Left renal pelvis (tissue), 4 donors: ENCODE results near the gene NOXA1. TPM values are rescaled to one million over a fixed set of nuclear protein-coding genes. Genes with fewer than 3 reads are reported as not detected.
"Not testable (repeated sequence)": the region's sequence is repeated elsewhere in the genome, so short reads cannot be mapped to it uniquely, and the experiment has no call there.

Experiments
- DNase-seq, 4 donors: peaks; one replicate each; pipeline ENCODE4 v3.0.0-alpha.2; 2013; ENCODE audit warnings: low read depth in 4 of 4, low spot score in 3 of 4
- polyA plus RNA-seq, 4 donors: library from polyadenylated mRNA; unstranded; fragments of 120-200 nt; gene quantifications; one replicate each; pipeline ENCODE4 v1.2.1, GENCODE V29; 2013; ENCODE audit not compliant: insufficient read length in 4 of 4

The NOXA1 gene, protein sequence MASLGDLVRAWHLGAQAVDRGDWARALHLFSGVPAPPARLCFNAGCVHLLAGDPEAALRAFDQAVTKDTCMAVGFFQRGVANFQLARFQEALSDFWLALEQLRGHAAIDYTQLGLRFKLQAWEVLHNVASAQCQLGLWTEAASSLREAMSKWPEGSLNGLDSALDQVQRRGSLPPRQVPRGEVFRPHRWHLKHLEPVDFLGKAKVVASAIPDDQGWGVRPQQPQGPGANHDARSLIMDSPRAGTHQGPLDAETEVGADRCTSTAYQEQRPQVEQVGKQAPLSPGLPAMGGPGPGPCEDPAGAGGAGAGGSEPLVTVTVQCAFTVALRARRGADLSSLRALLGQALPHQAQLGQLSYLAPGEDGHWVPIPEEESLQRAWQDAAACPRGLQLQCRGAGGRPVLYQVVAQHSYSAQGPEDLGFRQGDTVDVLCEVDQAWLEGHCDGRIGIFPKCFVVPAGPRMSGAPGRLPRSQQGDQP
- polyA plus RNA-seq = 10 to 100 TPM in 1 of 4 donors, 1 to 10 TPM in 3; 2.5 to 10.9 (median 4.3) TPM

DNA sequence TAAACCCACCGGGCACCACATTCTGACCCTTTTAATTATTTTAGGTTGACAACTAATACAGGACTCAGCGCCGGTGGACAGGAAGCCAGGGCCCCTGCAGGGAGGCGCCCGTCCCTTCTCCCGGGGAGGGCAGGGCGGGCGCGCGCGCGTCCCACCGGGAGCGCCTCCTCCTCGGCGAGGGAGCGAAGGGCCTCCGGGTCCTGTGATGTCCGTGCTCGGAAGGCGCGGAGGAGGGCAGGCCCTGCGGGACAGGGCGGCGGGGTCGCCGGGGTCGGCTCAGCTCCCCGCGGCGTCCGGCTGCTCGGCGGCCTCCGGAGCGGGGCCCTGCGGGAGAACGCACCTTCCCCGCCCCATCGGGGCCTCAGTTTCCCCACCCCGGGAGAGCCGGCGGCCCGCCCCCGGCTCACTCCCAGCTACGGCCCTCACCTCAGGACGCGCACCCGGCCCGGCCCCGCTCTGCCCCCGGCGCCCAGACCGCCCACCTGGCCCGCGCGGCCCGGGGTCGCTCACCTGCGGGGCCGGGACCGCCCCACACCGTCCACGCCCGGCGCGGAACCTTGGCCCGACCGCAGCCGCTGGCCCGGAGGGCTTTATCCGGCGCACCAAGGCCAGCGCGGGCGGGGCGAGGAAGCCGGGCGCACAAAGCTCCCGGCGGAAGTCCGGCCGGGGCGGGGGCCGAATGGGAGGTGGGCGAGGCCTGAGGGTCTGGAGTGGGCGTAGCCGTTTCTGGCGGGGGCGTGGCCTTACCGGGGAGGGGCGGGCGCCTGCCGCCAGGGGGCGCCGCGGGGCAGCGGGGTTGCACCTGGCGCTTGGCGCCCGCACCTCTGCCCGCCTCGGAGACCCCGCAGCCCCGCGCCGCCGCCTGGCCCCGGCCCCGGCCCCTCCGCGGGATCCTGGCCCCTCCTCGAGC, at the start of gene NOXA1, which contains the start of gene EXD3:
TSS of gene NOXA1 (plus strand) at position 790 of the 910 bp plus-strand sequence. CDS start 137 bp downstream, outside the sequence.
TSS of gene EXD3 (minus strand) at position 559 of the 910 bp plus-strand sequence. CDS start 27,805 bp downstream, outside the sequence.
- DNase-seq = peak; percentile 55 to 81 (median 79)

- no peak for DNase-seq
Measured at GRCh38 chr9:137373611-137373980, 49.6 kb upstream of the NOXA1 start.

DNA sequence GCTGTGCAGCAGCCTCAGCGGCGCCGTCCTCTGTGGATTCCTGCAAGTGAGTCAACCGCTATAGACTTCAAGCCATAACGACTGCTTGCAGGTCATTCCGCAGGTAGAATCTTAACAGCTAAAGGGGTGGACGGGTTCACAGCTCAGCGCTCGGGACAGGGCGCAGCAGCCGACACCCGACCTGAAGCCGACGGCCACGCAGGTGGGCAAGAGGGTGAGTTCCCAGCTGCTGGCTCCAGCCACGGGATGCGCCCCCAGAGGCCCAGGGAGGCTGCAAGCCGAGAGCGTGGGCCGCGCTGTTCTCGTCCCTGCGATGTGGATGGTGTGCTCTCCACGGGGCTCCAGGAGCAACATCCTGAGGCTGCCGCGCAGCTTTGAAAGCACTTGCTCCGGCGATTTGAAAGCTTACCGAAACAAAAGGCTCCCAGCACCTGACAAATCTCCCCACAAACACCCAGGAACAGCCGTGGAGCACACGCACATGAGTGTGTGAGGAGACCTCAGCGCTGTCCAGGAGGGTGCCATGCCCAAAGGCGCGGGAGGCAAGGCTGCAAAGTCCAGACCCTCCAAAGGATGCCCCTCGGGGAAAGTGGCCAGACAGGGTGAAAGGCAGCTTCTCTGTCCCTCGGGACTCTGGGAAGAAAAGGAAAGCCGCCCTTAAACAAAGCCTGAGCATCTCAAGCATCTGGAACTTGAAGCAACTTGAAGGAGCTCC, 48.9 kb upstream of the NOXA1 start:
- no peak for DNase-seq

GRCh38 chr9:137375321-137376058, 47.7 kb upstream of the NOXA1 start:
- DNase-seq = no peak

DNA sequence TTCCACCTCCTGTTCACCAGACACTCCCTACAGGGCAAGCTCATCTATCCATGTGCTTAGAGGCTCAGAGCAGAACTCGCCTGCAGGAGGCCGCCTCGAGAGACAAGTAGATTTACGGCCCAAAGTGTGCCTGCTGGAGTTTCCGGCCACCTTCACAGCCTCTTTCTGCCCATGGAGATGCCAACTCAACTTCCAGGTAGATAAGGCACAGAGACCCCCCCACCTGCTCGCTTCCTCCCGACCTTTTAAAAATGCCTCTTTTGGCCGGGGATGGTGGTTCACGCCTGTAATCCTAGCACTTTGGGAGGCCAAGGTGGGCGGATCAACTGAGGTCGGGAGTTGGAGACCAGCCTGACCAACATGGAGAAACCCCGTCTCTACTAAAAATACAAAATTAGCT, 46.8 kb upstream of the NOXA1 start:
- no peak for DNase-seq

GRCh38 chr9:137378688-137379410, 44.3 kb upstream of the NOXA1 start:
- DNase-seq = not testable (repeated sequence)

DNA sequence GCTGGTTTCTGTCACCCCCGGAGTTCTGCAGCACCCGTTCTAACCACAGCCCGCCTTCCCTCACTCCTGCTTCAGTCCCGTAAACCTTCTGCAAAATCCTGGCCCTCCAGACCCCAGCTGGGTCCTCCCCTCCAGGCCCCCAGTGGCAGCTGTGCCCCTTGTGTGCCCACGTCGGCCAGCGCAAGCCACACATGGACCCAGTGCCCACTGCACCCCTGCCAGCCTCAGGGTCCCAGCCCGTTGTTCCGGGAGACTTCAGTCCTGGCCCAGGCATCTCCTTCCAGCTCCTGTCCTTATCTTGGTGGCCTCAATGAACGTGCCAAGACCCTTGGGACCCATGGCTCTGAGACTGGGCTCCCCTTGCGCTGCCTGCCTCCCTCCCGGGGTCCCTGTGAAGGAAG, 43.4 kb upstream of the NOXA1 start:
- DNase-seq = no peak

GRCh38 chr9:137380171-137380570, 43.0 kb upstream of the NOXA1 start:
- DNase-seq = no peak

DNA sequence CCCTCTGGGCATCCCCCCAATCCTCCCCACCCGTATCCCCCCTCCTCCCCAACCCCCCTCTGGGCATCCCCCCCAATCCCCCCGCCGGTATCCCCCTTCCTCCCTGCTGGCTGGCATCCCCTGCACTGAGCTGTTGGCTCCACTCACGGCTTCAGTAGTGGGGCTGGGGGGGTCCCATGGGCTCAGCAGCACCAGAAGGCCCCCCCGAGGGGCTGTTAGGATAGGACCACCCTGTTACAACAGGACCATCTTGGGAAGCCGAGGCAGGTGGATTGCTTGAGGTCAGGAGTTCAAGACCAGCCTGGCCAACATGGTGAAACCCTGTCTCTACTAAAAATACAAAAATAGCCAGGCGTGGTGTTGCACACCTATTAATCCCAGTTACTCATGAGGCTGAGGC, 42.6 kb upstream of the NOXA1 start:
- no peak for DNase-seq

DNA sequence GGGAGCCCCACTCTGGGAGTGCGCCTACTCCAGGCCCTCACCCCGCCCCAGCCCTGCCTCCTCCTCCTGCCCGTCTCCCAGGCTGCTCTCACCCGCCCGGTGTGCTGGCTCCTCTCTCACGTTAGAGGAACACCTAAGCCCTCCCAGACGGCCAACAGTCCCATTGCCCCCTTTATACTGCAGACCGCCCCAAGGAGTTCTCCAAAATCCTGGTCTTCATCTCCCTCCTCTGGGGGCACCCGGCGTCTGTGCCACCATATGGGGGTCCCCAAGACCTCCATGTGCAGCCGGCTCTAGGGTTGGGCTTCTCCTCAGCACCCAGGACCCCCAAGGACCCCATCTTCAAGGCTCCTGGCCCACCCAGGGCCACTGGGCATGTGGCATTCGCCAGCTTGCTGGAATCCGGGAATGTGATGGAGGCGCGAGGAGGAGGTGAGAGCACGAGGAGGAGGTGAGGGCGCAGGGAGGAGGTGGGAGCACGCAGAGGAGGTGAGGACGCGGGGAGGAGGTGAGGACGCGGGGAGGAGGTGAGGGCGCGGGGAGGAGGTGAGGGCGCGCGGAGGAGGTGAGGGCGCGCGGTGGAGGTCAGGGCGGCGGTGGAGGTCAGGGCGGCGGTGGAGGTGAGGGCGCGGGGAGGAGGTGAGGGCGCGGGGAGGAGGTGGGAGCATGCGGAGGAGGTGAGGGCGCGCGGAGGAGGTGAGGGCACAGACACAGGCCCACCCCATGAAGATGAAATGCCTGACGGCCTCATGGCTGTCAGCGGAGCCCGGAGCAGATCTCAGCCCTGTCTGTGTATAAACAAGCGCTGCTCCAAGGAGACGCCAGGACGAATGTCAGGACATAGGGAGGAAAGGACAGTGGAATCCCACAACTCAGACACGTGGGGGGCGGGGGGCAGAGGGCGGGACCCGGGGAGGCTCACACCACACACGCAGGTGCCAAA, 41.4 kb upstream of the NOXA1 start:
- no peak for DNase-seq

DNA sequence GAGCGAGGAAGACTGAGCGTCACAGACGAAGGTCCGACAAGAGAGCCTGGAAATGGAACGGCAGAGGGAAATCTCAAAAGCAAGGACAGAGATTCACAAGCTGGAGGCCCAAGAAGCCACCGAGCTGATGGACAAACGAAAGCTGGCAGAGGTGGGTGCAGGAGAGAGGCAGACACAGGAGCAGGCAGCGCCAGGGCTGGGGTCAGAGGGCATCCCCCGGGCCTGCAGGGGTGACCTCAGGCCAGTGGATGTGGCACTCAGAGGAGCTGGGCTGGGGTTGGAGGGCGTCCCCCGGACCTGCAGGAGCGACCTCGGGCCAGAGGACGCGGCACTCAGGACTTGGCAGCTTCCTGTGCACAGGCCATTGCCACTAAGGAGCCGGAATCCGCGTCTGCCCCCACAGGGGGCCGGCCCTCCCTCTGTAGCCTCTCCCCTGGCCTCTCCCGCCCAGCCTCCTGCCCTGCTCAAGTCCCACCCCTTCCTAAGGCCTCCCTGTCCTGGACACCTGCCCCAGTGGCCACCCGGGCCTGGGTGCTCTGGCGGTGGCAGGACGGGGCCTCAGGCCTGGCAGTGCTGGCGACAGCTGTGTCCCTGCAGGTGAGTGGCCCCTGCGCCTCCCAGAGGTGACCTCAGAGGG, 40.6 kb upstream of the NOXA1 start:
- DNase-seq = no peak

DNA sequence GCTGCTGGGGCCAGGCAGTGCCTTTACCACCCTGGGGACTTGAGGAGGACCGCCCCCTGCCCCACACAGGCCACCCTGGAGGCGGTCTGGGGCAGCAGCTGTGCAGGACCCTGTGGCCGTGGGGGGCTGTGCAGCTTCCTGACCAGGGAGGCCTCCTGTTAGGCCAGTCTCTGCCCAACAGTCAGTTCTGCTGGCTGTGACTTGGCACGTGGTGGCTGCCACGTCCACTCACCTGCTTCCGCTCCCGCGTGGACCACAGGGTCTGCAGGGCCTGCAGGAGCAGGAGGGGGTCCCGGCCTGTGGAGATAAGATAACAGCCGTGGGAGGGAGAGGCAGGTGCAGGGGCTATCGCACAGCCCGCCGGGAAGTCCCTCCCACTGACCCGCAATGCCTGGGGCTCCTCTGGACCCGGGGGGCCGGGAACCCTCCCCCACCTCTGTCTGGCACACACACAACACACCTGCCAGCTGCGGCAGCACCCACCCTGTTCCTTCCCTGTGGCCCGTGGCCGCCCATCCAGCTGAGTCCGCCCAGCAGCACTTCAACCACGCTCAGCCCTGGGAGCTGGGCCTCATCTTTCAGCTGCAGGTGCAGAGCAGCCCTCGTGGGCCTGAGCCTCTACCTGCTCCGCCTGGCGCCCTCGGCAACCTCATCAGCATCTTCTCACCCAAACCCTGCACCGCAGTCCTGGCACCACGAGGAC, 40.0 kb upstream of the NOXA1 start:
- no peak for DNase-seq

- DNase-seq = no peak
Measured at GRCh38 chr9:137383784-137384756, 39.1 kb upstream of the NOXA1 start.

GRCh38 chr9:137385061-137385655, 38.0 kb upstream of the NOXA1 start:
- no peak for DNase-seq

DNA sequence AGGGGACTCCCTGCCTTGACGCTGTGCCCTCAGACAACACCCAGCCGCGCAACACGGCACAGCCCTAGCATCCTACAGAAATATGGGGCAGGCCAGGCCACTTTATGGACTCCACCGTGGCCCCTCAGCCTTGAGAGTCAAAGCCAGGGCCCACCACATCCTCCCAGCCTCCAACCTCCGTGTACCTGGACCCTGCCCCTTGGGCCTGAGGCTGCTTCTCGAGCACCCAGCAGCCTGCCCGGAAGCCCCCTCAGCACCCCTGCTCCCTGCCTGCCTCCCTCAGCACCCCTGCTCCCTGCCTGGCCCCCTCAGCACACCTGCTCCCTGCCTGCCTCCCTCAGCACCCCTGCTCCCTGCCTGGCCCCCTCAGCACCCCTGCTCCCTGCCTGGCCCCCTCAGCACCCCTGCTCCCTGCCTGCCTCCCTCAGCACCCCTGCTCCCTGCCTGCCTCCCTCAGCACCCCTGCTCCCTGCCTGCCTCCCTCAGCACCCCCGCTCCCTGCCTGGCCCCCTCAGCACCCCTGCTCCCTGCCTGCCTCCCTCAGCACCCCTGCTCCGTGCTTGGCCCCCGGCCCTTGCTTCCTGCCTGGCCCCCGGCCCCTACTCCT, 36.6 kb upstream of the NOXA1 start:
- not testable (repeated sequence) for DNase-seq
